Panc1 (cell line): ENCODE results near the gene FAM237B. TPM values are rescaled to one million over a fixed set of nuclear protein-coding genes. Genes with fewer than 3 reads are reported as not detected.

Experiments used
- ATAC-seq: fragments of 200-7000 bp; cut with Tn5 transposase; 2 replicates; pipeline ENCODE4 v1.9.1; 2020; ENCODE audit warnings: mild to moderate bottlenecking, moderate library complexity
- BruUV-seq: library from RNA; stranded (reverse); fragments of 400-500 nt; replicated peaks from 2 replicates; lab custom pipeline; 2021; lab: Mats Ljungman, UMichigan
- CTCF ChIA-PET: fragments of 300-600 bp; sonication (Branson Sonifier 250); formaldehyde crosslinking; loops from one replicate; lab custom pipeline; 2022; ENCODE audit warnings: antibody characterized with exemption; lab: Charles Lee
- POLR2A ChIA-PET: fragments of 300-600 bp; sonication (Branson Sonifier 250); formaldehyde crosslinking; loops from one replicate; lab custom pipeline; 2022; ENCODE audit warnings: antibody characterized with exemption; lab: Charles Lee
- DNase-seq: peaks from one replicate; pipeline ENCODE4 v3.0.0-alpha.2; 2010; ENCODE audit warnings: low read depth, low spot score
- H3K27ac ChIP-seq: 2 replicates; pipeline ENCODE4 v1.5.1; 2011; ENCODE audit warnings: mild to moderate bottlenecking, low read length, inconsistent platforms
- H3K27me3 ChIP-seq: fragments of 200-500 bp; sonication (Bioruptor generic); 2 replicates; pipeline ENCODE4 v1.6.0; 2014; ENCODE audit warnings: low read length, inconsistent platforms; ENCODE audit not compliant: control insufficient read depth, insufficient read depth
- H3K36me3 ChIP-seq: fragments of 200-500 bp; sonication (Bioruptor generic); 2 replicates; pipeline ENCODE4 v1.5.1; 2014; ENCODE audit warnings: inconsistent platforms, mild to moderate bottlenecking, low read length, moderate library complexity; ENCODE audit not compliant: control insufficient read depth, insufficient read depth
- H3K4me1 ChIP-seq: 2 replicates; pipeline ENCODE4 v1.5.1; 2011; ENCODE audit warnings: inconsistent platforms, mild to moderate bottlenecking, low read length, moderate library complexity; ENCODE audit not compliant: control insufficient read depth, insufficient read depth
- H3K4me3 ChIP-seq, 2 experiments: 2 replicates each; pipeline ENCODE4 v1.5.1; 2011 to 2012; ENCODE audit warnings: low read depth in 2 of 2, low read length in 2 of 2, mild to moderate bottlenecking in 2 of 2, inconsistent platforms in 1 of 2, moderate library complexity in 1 of 2
- H3K9me3 ChIP-seq: fragments of 200-500 bp; sonication (Bioruptor generic); 2 replicates; pipeline ENCODE4 v1.5.1; 2014; ENCODE audit warnings: low read depth, mild to moderate bottlenecking, inconsistent platforms, low read length, moderate library complexity; ENCODE audit not compliant: control insufficient read depth, insufficient read depth
- CTCF ChIP-seq: fragments of 450-650 bp; IDR thresholded peaks from 2 replicates; pipeline ENCODE4 v1.5.1; 2017; ENCODE audit warnings: mild to moderate bottlenecking
- POLR2AphosphoS5 ChIP-seq: IDR thresholded peaks from 2 replicates; pipeline ENCODE4 v1.6.1; 2012; ENCODE audit warnings: mild to moderate bottlenecking, low read depth, low read length, moderate library complexity
- REST ChIP-seq, 2 experiments: IDR thresholded peaks; 2 replicates each; pipeline ENCODE4 v1.6.1; 2011 to 2012; ENCODE audit warnings: low read depth in 2 of 2, control low read depth in 1 of 2, low read length in 1 of 2, mild to moderate bottlenecking in 1 of 2, moderate library complexity in 1 of 2; ENCODE audit not compliant: insufficient read depth in 1 of 2
- SIN3A ChIP-seq: IDR thresholded peaks from 2 replicates; pipeline ENCODE4 v1.6.1; 2012; ENCODE audit warnings: low read depth, mild to moderate bottlenecking, low read length, moderate library complexity, borderline replicate concordance; ENCODE audit not compliant: insufficient read depth
- TCF7L2 ChIP-seq: IDR thresholded peaks from 2 replicates; pipeline ENCODE4 v1.6.1; 2011; ENCODE audit warnings: mild to moderate bottlenecking, low read depth, low read length, inconsistent platforms
- in situ Hi-C: cut with HindIII; loops from 2 replicates; pipeline ENCODE4 v1.10.0; 2016; ENCODE audit warnings: low sequenced_read_pairs, low pct_unique_long_range_greater_than_20kb
- intact Hi-C: fragments of 100-400 bp; cut with micrococcal nuclease; formaldehyde crosslinking; loops from one replicate; pipeline ENCODE4 v1.10.0; 2022; ENCODE audit not compliant: unreplicated experiment
- total RNA-seq: library from RNA; stranded (reverse); gene quantifications from one replicate; pipeline ENCODE4 v1.2.1, GENCODE V29; 2021; ENCODE audit not compliant: unreplicated experiment

The FAM237B gene
- total RNA-seq, 1 experiment from 2014 or later = not detected

- in situ Hi-C loops = no loop called here
- CTCF ChIA-PET = no interaction called here
Observed at GRCh38 chr7:90320014-90320413, 1.1 kb downstream of the FAM237B start.

GRCh38 chr7:90313907-90314306, 7.2 kb downstream of the FAM237B start:
- Histone ChIP-seq H3K36me3 (no peaks in the 10 kb centered on the region), H3K27ac (no peak overlapping the region), H3K4me1 (no peaks in the 10 kb centered on the region), H3K27me3 (peaks cover 18% of the 10 kb centered on the region), H3K9me3 (no peaks in the 10 kb centered on the region), H3K4me3 (no peak overlapping the region)
- no peak for ATAC-seq
- CTCF ChIA-PET = interaction anchor here (0.6 kb wide), 1 partner anchor 30 kb away, joined by 4 read pairs; no protein-coding TSS in a partner anchor
- POLR2A ChIA-PET = no interaction called here
- DNase-seq = no peak
- in situ Hi-C loops (no loop called here), intact Hi-C loops (no loop called here)
- BruUV-seq = no TSS peak
- no peak for TF ChIP-seq CTCF
- TF ChIP-seq REST (IDR thresholded peaks at IDR 0.05; ENCODE audit: insufficient read depth in 1 of 2, low read depth in 2 of 2, low read length in 1 of 2) = no peak
- TF ChIP-seq POLR2AphosphoS5 = no peak
- TF ChIP-seq SIN3A = no peak
- no peak for TF ChIP-seq TCF7L2

More at GRCh38 chr7:90320014-90320413, 1.1 kb downstream of the FAM237B start:
- Histone ChIP-seq H3K27me3 (peaks cover 64% of the 10 kb centered on the region), H3K4me1 (0 out of 2 replicates have a peak, but pooled peaks cover 2% of the 10 kb centered on the region), H3K27ac (no peak overlapping the region), H3K4me3 (no peak overlapping the region), H3K36me3 (no peaks in the 10 kb centered on the region; the same call in 1 of the 2 replicates), H3K9me3 (no peaks in the 10 kb centered on the region)
- DNase-seq (no peak), ATAC-seq (no peak)
- no peak for TF ChIP-seq POLR2AphosphoS5
- no peak for TF ChIP-seq CTCF
- TF ChIP-seq REST (IDR thresholded peaks at IDR 0.05; ENCODE audit: insufficient read depth in 1 of 2, low read depth in 2 of 2, low read length in 1 of 2) = no peak
- TF ChIP-seq TCF7L2 = no peak
- no peak for TF ChIP-seq SIN3A
- BruUV-seq = no TSS peak
- POLR2A ChIA-PET = no interaction called here
- intact Hi-C loops = no loop called here
